RWPE2 (cell line): ENCODE measurements around the gene CENPP.

Experiments
- ATAC-seq: fragments of 200-7000 bp; cut with Tn5 transposase; 3 replicates; pipeline ENCODE4 v1.9.1; 2021; ENCODE audit warnings: low read depth
- DNase-seq: peaks from one replicate; pipeline ENCODE4 v3.0.0-alpha.2; 2020; ENCODE audit warnings: low spot score
- H3K27ac ChIP-seq: fragments of 450-650 bp; 2 replicates; pipeline ENCODE4 v1.5.1; 2017; ENCODE audit warnings: mild to moderate bottlenecking; ENCODE audit not compliant: poor library complexity, severe bottlenecking
- H3K27me3 ChIP-seq: fragments of 250-450 bp; sonication (Bioruptor Pico); 2 replicates; pipeline ENCODE4 v1.5.1; 2021; ENCODE audit warnings: mild to moderate bottlenecking, moderate library complexity; ENCODE audit not compliant: insufficient read depth, poor library complexity, severe bottlenecking
- H3K36me3 ChIP-seq: fragments of 250-450 bp; sonication (Bioruptor Pico); 2 replicates; pipeline ENCODE4 v1.5.1; 2020; ENCODE audit warnings: low read depth, mild to moderate bottlenecking, moderate library complexity
- H3K4me1 ChIP-seq: fragments of 250-450 bp; sonication (Bioruptor Pico); 2 replicates; pipeline ENCODE4 v1.5.1; 2021; ENCODE audit warnings: mild to moderate bottlenecking, moderate library complexity; ENCODE audit not compliant: insufficient read depth, poor library complexity, severe bottlenecking
- H3K4me3 ChIP-seq: fragments of 250-450 bp; sonication (Bioruptor Pico); 2 replicates; pipeline ENCODE4 v1.5.1; 2021; ENCODE audit warnings: mild to moderate bottlenecking, moderate library complexity; ENCODE audit not compliant: severe bottlenecking
- H3K9me3 ChIP-seq: fragments of 250-450 bp; sonication (Bioruptor Pico); 2 replicates; pipeline ENCODE4 v1.5.1; 2021; ENCODE audit warnings: mild to moderate bottlenecking, moderate library complexity; ENCODE audit not compliant: severe bottlenecking
- CTCF ChIP-seq: fragments of 450-650 bp; IDR thresholded peaks from one replicate; pipeline ENCODE4 v1.5.1; 2017; ENCODE audit warnings: mild to moderate bottlenecking, moderate library complexity; ENCODE audit not compliant: poor library complexity, severe bottlenecking

Gene CENPP

GRCh38 chr9:92499701-92500100 lies 173.9 kb downstream of the CENPP start:
- Histone ChIP-seq H3K27ac (no peak overlapping the region), H3K9me3 (no peaks in the 10 kb centered on the region), H3K4me3 (no peak overlapping the region), H3K4me1 (no peaks in the 10 kb centered on the region), H3K27me3 (no peaks in the 10 kb centered on the region), H3K36me3 (no peaks in the 10 kb centered on the region)
- TF ChIP-seq CTCF = no peak
- no peak for DNase-seq
- no peak for ATAC-seq

GRCh38 chr9:92500725-92501124 lies 175.0 kb downstream of the CENPP start:
- Histone ChIP-seq H3K4me3 (no peak overlapping the region), H3K36me3 (no peaks in the 10 kb centered on the region), H3K4me1 (peaks cover 4% of the 10 kb centered on the region), H3K9me3 (no peaks in the 10 kb centered on the region), H3K27me3 (no peaks in the 10 kb centered on the region), H3K27ac (no peak overlapping the region)
- no peak for TF ChIP-seq CTCF
- no peak for DNase-seq
- no peak for ATAC-seq

- TF ChIP-seq CTCF = peak; percentile 40
- no peaks in the 10 kb centered on the region for H3K9me3 ChIP-seq
- H3K4me1 ChIP-seq = peaks cover 15% of the 10 kb centered on the region
- no peak overlapping the region for H3K4me3 ChIP-seq
- peak; percentile 22; the same call in 2 of the 3 replicates for ATAC-seq
- no peaks in the 10 kb centered on the region for H3K36me3 ChIP-seq
- no peak for DNase-seq
- H3K27me3 ChIP-seq = no peaks in the 10 kb centered on the region
- H3K27ac ChIP-seq = no peak overlapping the region
These were observed 176.1 kb downstream of the CENPP start for GRCh38 chr9:92501671-92502393.

GRCh38 chr9:92503156-92503555 lies 177.4 kb downstream of the CENPP start:
- Histone ChIP-seq H3K36me3 (no peaks in the 10 kb centered on the region), H3K4me1 (peaks cover 21% of the 10 kb centered on the region), H3K4me3 (no peak overlapping the region), H3K27ac (no peak overlapping the region), H3K27me3 (no peaks in the 10 kb centered on the region), H3K9me3 (no peaks in the 10 kb centered on the region)
- DNase-seq = no peak
- TF ChIP-seq CTCF = no peak
- ATAC-seq = no peak

GRCh38 chr9:92504881-92505280 lies 179.1 kb downstream of the CENPP start:
- Histone ChIP-seq H3K4me1 (peaks cover 21% of the 10 kb centered on the region), H3K27ac (peak overlapping the region; percentile 86), H3K9me3 (no peaks in the 10 kb centered on the region), H3K4me3 (no peak overlapping the region), H3K27me3 (no peaks in the 10 kb centered on the region), H3K36me3 (no peaks in the 10 kb centered on the region)
- no peak for TF ChIP-seq CTCF
- ATAC-seq (no peak), DNase-seq (no peak)
